ENCODE results near the gene TOR4A. TPM values are rescaled to one million over a fixed set of nuclear protein-coding genes. Genes with fewer than 3 reads are reported as not detected.
"Not testable (repeated sequence)": the region's sequence is repeated elsewhere in the genome, so short reads cannot be mapped to it uniquely, and the experiment has no call there.

Gene TOR4A
- polyA plus RNA-seq, 1 donor: 7.6 TPM

DNA sequence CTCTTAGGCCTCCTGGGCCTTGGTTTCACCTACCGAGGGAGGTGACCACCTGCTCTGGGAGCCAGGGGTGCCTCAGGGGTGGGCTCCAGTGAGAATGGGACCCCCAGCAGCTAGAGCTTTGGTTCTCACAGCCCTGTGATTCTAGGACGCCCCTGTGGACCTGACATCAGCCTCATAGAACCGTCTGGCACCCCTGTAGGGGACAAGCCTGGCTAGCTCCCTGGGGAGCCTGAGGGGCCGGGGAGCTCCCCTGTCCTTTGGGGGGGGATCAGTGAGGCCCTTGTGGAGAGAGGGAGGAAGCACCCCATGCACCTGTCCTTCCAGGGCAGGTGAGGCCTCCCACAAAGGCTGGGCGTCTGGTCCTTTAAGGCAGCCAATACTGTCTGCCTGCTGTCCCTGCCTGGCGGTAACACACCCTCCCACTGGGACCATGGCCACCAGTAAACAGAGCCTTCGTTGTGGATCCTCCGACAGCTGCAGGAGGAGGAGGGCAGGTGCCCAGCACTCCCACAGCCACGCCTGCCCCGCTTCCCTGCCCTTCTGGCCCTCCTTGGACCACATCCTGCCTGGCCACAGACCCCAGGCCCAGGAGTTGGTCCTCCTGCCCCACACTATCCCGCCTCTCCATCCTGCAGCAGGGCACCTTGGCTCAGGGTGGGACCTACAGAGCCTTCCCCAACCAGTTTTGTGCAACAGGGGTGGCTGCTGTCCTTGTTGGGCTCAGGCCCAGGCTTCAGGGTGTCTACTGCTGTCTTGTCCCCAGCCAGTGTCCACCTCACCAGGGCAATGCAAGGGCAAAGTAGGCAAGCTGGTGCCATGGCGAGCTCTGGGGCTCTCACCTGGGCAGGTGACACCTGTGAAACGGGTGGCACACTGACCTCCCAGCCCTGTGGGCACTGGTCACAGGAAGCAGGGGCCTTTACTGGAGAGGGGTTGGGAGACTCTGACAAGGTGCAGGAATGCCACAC lies 39.5 kb upstream of the TOR4A start:
- DNase-seq (ENCODE audit: low read depth): no peak

DNA sequence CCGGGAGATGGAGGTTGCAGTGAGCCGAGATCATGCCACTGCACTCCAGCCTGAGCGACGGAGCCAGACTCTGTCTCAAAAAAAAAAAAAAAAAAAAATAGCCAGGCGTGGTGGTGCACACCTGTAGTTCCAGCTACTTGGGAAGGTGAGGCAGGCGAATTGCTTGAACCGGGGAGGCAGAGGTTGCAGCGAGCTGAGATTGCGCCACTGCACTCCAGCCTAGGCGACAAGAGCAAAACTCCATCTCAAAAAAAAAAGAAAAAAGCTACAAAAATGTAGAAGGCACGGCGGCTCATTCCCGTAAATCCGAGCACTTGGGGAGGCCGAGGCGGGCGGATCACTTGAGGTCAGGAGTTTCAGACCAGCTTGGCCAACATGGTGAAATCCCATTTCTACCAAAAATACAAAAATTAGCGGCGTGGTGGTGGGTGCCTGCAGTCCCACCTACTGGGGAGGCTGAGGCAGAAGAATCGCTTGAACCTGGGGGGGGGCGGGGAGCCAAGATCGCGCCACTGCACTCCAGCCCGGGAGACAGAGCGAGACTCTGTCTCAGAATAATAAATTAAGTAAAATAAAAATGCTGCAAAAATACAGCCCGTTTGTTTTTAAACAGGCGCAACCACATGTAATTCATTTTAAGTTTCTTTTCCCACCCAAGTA lies 37.9 kb upstream of the TOR4A start:
- DNase-seq (ENCODE audit: low read depth): not testable (repeated sequence)

DNA sequence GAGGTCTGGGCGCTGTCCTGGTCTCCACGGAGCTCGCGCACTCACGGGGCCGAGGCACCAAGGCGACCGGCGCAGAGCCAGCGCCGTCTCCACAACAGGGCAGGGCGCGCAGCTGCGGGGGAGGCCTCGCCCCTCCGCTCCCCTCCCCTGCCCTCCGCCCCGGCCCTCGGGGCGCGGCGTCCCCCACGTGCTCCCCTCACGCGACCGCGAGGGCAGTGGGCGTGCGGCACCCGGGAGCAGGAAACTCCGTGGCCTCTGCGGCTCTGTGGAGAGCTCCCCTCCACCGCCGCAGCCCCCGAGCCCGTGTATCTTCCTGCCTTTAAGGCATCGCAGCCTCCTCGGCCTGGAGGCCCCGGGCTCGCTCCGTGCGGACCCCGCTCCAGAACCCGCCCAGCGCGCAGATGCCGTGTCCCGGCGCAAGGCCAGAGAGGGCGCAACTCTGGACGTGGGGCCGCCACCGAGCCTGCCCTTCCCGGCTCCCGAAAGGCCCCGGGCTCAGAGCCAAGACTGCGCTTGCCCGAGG lies 37.1 kb upstream of the TOR4A start:
- DNase-seq (ENCODE audit: low read depth): no peak

DNA sequence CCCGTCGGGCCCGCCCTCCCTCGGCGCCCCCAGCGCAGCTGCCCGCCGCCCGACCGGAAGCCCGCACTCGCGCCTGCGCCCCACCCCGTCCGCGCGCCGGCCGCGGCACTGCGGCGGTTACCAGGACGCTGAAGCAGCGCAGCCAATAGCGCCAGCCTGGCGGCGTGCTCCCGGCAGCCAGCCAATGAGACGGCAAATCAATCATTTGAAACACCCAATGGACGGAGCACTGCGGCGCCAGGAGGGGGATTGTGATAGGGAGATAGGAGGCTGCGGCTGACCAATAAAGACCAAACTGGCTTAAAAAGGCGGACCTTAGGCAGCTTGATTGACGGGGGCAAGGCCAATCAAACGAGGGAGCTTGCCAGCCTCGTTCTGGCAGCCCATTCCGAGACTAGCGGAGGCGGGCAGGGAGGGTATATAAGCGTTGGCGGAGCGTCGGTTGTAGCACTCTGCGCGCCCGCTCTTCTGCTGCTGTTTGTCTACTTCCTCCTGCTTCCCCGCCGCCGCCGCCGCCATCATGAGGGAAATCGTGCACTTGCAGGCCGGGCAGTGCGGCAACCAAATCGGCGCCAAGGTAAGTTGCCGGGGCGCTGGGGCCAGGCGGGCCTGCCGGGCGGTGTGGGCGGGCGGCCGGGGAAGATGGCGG lies 36.6 kb upstream of the TOR4A start, which contains the start of gene TUBB4B:
TSS of gene TUBB4B (plus strand) at position 447 of the 649 bp plus-strand sequence. CDS start at position 521, 74 bp downstream.
- DNase-seq (ENCODE audit: low read depth): peak; percentile 99

DNA sequence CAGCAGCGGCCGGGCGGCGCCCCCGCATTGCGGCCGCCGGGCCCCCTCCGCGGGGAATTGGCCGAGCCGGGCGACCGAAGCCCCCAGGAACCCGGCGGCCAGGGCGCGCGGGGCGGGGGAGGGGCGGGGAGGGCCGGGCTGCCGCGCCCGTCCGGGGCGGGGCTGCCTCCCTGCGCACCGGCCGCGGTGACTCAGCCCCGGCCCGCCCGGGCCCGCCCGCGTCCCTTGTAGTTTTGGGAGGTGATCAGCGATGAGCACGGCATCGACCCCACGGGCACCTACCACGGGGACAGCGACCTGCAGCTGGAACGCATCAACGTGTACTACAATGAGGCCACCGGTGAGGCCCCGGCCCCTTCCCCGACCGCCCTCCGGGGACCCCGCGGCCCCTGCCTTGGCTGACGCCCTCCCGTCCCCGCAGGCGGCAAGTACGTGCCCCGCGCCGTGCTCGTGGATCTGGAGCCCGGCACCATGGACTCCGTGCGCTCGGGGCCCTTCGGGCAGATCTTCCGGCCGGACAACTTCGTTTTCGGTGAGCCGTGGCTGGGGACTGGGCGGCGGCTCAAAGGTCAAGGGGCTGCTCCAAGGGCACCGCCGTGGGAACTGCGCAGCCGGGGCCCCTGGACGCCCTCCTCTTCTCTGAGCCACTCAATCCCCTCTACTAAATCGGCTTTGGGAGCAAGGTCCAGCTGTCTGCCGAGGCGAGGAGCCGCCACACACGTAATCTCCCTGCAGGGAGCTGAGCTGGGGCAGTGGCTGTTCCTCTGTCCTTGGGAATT lies 35.8 kb upstream of the TOR4A start:
- DNase-seq (ENCODE audit: low read depth): no peak

DNA sequence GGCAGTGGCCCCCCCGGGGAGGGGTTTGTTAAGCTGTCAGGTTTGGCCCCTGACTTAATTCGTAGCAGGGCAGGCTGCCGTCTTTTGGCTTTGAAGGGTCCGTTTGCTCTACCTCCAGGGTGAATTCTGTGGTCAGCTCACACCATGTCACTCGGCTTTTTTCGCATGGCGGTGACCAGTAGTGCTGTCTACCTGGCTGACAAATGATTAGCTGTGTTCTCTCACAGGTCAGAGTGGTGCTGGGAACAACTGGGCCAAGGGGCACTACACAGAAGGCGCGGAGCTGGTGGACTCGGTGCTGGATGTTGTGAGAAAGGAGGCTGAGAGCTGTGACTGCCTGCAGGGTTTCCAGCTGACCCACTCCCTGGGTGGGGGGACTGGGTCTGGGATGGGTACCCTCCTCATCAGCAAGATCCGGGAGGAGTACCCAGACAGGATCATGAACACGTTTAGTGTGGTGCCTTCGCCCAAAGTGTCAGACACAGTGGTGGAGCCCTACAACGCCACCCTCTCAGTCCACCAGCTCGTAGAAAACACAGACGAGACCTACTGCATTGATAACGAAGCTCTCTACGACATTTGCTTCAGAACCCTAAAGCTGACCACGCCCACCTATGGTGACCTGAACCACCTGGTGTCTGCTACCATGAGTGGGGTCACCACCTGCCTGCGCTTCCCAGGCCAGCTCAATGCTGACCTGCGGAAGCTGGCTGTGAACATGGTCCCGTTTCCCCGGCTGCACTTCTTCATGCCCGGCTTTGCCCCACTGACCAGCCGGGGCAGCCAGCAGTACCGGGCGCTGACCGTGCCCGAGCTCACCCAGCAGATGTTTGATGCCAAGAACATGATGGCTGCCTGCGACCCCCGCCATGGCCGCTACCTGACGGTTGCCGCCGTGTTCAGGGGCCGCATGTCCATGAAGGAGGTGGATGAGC lies 35.0 kb upstream of the TOR4A start:
- DNase-seq (ENCODE audit: low read depth): no peak

DNA sequence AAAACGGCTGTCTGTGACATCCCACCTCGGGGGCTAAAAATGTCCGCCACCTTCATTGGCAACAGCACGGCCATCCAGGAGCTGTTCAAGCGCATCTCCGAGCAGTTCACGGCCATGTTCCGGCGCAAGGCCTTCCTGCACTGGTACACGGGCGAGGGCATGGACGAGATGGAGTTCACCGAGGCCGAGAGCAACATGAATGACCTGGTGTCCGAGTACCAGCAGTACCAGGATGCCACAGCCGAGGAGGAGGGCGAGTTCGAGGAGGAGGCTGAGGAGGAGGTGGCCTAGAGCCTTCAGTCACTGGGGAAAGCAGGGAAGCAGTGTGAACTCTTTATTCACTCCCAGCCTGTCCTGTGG lies 34.3 kb upstream of the TOR4A start:
- DNase-seq (ENCODE audit: low read depth): not testable (repeated sequence)

DNA sequence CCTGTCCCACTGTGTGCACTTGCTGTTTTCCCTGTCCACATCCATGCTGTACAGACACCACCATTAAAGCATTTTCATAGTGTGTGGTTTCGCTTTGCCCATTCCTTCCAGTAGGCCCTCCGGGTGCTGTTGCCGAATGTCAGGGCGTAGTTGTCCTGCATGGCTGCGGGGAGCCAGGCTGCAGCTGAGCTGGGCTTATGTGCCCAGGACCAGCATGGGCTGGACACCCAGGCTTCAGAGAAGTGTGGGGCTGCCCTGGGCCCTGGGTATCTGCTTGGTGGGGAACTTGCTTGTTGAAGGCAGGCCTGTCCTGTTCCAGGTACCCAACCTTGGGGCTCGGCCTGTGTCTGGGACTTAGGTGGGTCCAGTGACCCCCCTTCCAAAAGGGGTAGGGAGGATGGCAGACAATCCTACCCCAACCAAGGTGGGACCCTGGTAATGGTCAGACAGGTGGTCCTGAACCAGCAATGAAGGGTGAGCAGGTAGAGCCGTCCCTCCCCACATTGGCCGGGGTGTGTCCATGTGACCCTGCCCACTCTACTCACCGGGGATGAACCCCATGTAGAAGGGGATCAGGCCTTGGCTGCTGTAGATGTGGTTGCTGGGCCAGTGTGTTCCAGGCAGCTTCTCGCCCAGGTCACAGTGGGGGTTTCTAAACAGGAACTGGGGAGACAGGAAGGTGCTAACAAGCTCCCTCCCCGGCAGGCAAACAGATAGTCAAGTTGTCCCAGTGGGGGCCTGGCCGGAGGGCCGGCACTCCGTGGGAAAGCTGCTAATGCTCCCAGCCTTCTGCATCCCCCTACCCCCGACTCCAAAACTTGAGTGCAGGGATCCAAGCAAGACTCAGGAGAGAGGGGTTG lies 33.7 kb upstream of the TOR4A start:
- DNase-seq (ENCODE audit: low read depth): no peak

DNA sequence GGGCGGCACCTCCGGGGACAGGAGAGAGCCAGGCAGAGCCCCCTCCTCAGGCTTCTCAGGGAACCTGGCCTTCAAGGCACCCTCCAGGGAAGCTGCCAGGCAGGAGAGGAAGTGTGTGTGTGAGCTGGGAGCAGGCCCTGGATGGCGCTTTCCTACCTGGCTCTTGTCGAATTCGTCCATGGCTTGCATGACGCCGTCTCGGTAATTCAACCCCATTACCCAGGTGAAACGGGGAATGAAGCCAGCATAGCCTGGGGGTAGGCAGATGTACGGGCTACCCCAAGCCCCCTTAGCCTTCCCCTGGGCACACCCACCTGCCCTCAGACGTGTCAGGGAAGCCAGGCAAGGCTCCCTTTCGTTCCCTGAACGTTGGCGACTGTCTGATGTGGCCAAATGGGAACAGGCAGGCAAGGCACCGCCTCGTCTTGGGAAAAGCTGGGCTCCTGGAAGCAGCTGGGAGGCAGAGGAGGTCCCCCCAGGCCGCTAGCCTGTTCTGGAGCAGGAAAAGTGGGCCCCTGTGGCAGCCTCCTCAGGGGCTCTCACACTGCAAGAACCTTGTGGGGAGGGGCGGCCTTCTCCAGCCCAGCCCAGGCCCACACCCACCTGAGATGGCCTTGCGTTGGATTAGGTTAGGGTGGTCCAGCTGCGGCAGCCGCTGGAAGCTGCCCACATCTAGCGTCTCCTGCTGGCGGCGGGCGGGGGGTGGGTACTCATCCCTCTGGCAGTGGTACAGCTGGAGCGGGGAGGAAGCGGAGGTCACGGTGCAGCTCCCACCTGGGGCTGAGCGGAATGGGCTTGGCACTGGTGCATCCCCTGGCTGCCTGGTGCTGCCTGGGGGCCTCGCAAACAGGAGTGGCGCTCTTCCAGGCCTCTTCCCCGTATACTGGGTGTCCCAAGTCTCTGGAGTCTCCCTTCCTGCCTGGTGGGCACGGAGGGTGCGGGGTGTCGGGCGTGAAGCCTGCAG lies 32.8 kb upstream of the TOR4A start:
- no peak for DNase-seq (ENCODE audit: low read depth)

DNA sequence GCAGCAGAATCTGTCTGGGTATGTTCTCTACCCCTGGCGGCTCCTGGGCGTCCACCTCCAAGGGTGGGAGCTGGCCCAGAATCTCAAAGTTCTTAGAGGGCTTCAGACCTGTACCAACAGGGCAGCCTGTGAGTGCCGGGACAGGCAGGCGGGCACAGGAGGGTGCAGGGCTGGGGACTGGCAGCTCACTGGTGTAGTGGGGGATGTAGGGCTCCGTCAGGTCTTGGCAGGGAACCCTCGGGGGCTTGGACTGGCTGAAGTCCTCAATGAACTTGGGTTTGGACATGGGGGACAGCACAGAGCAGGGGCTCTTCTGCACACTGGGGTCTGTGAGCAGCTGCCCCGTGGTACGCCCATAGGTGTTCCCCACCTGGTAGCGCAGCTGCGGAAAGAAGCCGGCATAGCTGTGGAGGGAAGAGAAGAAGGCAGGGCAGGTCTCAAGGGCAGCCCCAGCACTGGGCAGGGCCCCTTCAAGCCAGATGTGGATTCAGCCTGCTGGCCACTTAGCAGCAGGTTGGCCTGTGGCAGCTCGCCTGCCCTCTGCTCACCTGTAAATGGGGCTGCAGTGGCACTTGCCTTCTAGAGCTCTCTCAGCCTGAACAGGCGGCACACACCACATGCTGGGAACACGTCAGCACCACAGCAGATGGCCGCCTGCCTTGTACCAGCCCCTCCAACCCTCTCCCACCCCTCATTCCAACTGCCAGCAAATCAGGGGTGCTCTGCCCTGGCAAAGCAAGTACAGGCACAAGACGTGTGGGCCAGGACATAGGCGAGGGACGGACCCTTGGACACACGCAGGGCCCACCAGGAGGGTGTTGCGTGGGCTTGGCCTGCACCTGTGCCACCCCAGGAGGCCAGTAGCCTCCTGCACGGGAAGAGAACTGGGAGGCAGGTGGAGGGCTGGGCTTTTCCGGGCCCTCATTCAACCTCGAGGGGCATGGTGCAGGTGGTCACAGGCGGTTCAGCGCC lies 31.8 kb upstream of the TOR4A start:
- DNase-seq (ENCODE audit: low read depth): no peak

DNA sequence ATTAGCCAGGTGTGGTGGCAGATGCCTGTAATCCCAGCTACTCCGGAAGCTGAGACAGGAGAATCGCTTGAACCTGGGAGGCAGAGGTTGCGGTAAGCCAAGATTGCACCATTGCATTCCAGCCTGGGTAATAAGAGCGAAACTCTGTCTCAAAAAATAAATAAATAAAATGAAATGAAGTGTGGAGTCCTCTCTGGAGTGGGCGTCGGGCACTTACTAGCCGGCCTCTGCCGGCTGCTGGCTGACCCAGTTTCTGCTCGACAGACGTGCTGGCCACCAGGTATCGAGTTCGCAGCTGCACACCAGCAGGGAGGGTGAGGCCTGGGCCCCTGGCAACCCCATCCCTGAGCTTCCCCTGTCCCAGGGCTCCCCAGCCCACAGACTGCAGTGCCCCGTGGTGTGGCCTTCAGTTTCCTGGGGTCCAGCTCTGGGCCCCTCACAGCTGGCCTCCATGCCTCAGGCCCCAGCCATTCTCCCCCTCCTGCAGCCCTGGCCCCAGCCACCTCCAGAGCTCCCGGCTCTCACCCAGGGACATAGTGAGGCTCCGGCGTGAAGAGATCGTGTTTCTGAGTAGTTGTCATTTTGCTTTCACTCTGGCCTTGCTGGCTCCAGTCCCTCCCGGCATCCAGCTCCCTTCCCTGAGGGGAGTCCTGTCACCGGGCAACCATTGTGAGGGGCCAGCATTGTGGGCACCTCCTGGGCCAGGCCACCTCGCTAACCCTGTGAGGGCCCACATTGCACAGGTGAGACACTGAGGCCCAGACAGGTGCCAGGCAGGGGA lies 30.2 kb upstream of the TOR4A start:
- no peak for DNase-seq (ENCODE audit: low read depth)

DNA sequence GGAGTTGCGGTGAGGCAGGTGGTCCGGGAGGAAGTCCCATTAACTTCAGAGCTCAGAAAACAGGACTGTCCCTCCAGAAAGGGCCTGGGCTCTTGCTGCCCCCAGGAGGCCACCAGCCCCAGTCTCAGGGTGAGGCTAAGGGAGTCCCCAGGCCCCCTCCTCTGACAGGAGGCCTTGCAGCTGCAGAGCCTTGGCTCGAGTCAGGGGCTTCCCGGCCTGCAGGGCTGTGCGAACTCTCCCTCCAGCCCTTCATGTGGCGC lies 29.7 kb upstream of the TOR4A start:
- no peak for DNase-seq (ENCODE audit: low read depth)

DNA sequence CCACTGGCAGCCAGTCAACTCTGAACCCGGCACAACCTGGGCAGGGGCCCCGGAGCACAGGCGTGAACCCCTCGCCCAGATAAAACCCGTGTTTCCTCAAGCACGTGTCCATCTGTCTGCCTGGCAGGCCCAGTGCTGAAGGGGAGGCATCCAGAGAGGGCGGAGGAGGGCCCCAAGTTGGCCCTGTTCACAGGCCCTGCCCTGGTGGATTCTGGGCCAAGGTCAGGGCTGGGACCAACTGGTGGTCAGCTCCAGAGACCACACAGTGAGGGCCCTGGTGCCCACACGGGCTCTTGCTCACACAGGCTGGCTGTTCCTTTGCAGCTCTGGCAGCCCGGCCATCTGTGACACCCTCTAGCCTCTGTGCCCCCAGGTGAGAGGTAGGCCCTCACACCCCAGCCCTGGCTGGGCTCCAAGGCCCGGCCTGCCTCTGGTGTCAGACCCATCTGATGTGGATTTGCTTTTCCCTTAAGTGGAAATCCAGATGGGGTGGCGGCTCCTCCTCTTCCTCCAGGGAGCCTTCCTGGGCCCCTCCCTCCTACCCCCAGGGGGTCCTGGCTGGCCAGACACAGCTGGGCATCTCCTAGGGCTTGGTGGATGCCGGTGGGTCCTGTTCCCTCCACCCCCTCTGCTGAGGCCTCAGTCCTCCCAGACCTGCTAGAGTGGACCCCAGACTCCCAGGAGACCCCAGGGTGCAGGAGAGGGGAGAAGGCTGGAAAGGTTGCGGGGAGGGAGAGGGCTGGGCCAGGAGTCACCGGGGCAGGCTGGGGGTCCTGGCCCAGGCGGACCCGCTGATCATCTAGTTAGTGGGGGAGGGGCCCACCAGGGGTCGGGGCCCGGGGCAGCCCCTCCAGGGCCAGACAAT lies 27.0 kb upstream of the TOR4A start:
- DNase-seq (ENCODE audit: low read depth): no peak

DNA sequence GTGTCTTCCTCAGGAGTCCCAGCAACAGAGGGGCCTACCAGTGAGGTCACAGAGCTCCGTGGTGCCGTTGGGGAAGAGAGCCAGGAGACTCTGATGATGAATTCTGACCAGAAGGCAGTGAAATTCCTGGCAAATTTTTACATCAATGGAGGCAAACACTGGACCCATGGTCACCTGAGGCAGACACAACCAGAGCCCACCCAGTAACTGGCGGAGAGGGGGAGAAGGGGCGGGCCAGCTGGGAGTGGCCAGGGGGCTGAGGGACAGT lies 26.4 kb upstream of the TOR4A start, which contains the start of gene STPG3:
TSS of gene STPG3 (plus strand) at position 93 of the 268 bp plus-strand sequence. CDS start at position 94, 1 bp downstream.
- DNase-seq (ENCODE audit: low read depth): no peak

DNA sequence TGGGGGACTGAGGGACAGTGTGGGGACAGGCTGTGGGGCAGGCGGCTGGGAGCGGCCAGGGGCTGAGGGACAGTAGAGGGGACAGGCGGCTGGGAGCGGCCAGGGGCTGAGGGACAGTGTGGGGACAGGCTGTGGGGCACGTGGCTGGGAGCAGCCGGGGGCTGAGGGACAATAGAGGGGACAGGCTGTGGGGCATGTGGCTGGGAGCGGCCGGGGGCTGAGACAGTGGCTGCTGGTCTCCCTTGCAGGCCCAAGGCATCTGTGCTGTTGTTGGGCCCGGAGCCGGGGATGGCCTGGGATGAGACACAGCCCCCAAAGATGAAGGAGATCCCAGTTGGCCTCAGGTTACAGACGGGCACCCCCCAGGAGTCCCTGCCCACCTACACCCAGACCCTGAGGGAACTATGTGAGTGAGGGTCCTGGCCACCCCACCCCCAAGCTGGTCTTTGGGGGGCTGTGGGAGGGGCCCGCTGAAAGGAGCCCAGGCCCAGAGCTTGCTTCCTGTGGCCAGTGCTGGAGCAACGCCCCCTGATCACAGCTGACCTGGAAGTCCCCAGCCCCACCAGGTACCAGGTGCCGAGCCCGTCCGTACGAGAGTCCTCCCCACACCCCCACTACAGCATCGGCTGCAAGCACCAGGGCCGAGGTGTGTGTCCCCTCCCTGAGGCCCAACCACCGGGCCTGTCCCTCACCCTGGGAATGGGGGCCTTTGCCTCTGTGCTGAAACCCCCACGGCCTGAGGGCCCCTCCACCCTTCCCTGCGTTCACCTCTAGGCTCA lies 25.8 kb upstream of the TOR4A start:
- DNase-seq (ENCODE audit: low read depth): no peak
